ENCODE data around the gene CNTF.

DNA sequence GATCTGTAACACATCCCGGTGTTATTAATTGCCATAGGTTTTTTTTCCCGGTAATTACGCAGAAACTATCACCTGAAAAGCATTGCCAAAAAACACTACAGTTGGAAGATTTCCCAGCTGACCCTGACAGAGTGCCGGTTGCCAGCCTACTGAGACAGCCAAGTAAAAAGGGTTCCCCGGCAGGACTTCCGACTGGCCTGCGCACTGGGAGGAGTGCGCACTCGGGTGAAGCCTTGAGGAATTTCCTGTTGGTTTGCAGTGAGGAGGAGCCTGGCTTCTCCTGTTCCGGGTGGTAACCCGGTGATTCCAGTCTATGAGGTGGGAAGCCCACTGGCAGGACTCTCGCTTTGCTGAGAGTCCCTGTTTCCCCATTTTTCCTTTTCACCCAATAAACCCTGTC, 52.1 kb downstream of the CNTF start:
- no peak for TF ChIP-seq CTCF (conservative IDR thresholded peaks at IDR 0.05; ENCODE audit: low read depth, low read length)
- TF ChIP-seq POLR2A (IDR thresholded peaks at IDR 0.05; ENCODE audit: low read depth, low read length), result no peak
- TF ChIP-seq RFX5 (IDR thresholded peaks at IDR 0.05; ENCODE audit: low read depth, low read length), result no peak
- TF ChIP-seq BHLHE40 (IDR thresholded peaks at IDR 0.05; ENCODE audit: low read depth, low read length), result no peak
- no peak for TF ChIP-seq SMC3 (IDR thresholded peaks at IDR 0.05; ENCODE audit: low read depth, low read length)
- TF ChIP-seq CHD1 (IDR thresholded peaks at IDR 0.05; ENCODE audit: low read depth, low read length), result no peak
- no peak for TF ChIP-seq RCOR1 (IDR thresholded peaks at IDR 0.05; ENCODE audit: insufficient replicate concordance, low read length)
- no peak for TF ChIP-seq RAD21 (IDR thresholded peaks at IDR 0.05; ENCODE audit: low read length)
- TF ChIP-seq FOS (IDR thresholded peaks at IDR 0.05; ENCODE audit: low read depth, low read length), result no peak
- no peak for TF ChIP-seq USF2 (IDR thresholded peaks at IDR 0.05; ENCODE audit: low read depth, low read length)
